ENCODE results near the gene RPS21. TPM values are rescaled to one million over a fixed set of nuclear protein-coding genes. Genes with fewer than 3 reads are reported as not detected.

The RPS21 gene
- total RNA-seq, 1 experiment from 2014 or later: 2,488 TPM

DNA sequence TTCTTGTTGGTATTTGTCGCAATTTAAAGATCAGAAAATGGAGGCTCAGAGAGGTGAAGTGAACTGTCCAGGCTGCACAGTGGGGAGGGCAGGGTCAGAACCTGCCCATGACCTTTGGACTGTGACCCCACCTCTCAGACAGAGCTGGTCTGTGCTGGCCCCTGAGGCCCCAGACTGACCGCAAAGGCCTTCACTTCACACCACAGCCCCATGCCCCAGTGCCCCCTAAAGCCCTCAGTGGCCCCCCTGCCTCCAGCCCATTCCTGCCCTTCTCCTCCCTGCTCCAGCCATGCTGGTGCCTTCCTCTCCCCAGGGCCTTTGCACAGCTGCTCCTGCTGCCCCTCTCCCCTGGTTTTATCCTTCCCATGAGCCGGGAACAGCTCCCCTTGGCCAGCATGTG is 49.8 kb downstream of the RPS21 start:
- intact Hi-C loops (cut with micrococcal nuclease): no loop called here
- no TSS peak for BruUV-seq (replicated peaks)
- no peak overlapping the region for H2AFZ ChIP-seq (ENCODE audit: low read depth, low read length, poor library complexity, severe bottlenecking)
- no peak overlapping the region for H3K27ac ChIP-seq (ENCODE audit: low read depth, low read length)
- no peaks in the 10 kb centered on the region for H3K36me3 ChIP-seq (ENCODE audit: control insufficient read depth in 1 of 2, insufficient read depth in 2 of 2, low read length in 2 of 2)
- no peak overlapping the region for H3K9ac ChIP-seq (ENCODE audit: low read length)
- ChIA-PET RAD21 (ENCODE audit: low non-redundant PET in 1 of 2, low total read pairs in 2 of 2, uncharacterized antibody in 2 of 2, unreplicated experiment in 2 of 2) (no interaction called here), CTCF (no interaction called here), POLR2A (no interaction called here)
- H3K9me2 ChIP-seq (ENCODE audit: insufficient read depth): no peaks in the 10 kb centered on the region
- no peak overlapping the region for H3K4me3 ChIP-seq (replicated peaks in 1 of 2; ENCODE audit: low read depth in 1 of 2, low read length in 2 of 2)
- H3K4me1 ChIP-seq (ENCODE audit: control insufficient read depth in 1 of 2, insufficient read depth in 2 of 2, low read length in 2 of 2): no peaks in the 10 kb centered on the region
- DNase-seq (ENCODE audit: low read depth, low spot score) (no peak), ATAC-seq (no peak)
- H3K79me2 ChIP-seq (ENCODE audit: insufficient read depth, low read length): no peaks in the 10 kb centered on the region
- H3K9me3 ChIP-seq (ENCODE audit: control insufficient read depth in 1 of 2, insufficient read depth in 1 of 2, low read depth in 1 of 2, low read length in 2 of 2): no peaks in the 10 kb centered on the region
- no peak overlapping the region for H3K4me2 ChIP-seq (ENCODE audit: low read length)
- H4K20me1 ChIP-seq (ENCODE audit: insufficient read depth): no peaks in the 10 kb centered on the region
- no peaks in the 10 kb centered on the region for H3K27me3 ChIP-seq (ENCODE audit: insufficient read depth, low read length)
- TF ChIP-seq, protein P1, sequence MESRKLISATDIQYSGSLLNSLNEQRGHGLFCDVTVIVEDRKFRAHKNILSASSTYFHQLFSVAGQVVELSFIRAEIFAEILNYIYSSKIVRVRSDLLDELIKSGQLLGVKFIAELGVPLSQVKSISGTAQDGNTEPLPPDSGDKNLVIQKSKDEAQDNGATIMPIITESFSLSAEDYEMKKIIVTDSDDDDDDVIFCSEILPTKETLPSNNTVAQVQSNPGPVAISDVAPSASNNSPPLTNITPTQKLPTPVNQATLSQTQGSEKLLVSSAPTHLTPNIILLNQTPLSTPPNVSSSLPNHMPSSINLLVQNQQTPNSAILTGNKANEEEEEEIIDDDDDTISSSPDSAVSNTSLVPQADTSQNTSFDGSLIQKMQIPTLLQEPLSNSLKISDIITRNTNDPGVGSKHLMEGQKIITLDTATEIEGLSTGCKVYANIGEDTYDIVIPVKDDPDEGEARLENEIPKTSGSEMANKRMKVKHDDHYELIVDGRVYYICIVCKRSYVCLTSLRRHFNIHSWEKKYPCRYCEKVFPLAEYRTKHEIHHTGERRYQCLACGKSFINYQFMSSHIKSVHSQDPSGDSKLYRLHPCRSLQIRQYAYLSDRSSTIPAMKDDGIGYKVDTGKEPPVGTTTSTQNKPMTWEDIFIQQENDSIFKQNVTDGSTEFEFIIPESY (IDR thresholded peaks at IDR 0.05; ENCODE audit: extremely low read depth, insufficient replicate concordance, low read length): no peak
- no peak for TF ChIP-seq EZH2 (IDR thresholded peaks at IDR 0.05)
- no peak for TF ChIP-seq RAD21 (IDR thresholded peaks at IDR 0.05; ENCODE audit: low read depth)
- TF ChIP-seq, protein P2, sequence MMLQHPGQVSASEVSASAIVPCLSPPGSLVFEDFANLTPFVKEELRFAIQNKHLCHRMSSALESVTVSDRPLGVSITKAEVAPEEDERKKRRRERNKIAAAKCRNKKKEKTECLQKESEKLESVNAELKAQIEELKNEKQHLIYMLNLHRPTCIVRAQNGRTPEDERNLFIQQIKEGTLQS (IDR thresholded peaks at IDR 0.05): no peak
- TF ChIP-seq, protein P3, sequence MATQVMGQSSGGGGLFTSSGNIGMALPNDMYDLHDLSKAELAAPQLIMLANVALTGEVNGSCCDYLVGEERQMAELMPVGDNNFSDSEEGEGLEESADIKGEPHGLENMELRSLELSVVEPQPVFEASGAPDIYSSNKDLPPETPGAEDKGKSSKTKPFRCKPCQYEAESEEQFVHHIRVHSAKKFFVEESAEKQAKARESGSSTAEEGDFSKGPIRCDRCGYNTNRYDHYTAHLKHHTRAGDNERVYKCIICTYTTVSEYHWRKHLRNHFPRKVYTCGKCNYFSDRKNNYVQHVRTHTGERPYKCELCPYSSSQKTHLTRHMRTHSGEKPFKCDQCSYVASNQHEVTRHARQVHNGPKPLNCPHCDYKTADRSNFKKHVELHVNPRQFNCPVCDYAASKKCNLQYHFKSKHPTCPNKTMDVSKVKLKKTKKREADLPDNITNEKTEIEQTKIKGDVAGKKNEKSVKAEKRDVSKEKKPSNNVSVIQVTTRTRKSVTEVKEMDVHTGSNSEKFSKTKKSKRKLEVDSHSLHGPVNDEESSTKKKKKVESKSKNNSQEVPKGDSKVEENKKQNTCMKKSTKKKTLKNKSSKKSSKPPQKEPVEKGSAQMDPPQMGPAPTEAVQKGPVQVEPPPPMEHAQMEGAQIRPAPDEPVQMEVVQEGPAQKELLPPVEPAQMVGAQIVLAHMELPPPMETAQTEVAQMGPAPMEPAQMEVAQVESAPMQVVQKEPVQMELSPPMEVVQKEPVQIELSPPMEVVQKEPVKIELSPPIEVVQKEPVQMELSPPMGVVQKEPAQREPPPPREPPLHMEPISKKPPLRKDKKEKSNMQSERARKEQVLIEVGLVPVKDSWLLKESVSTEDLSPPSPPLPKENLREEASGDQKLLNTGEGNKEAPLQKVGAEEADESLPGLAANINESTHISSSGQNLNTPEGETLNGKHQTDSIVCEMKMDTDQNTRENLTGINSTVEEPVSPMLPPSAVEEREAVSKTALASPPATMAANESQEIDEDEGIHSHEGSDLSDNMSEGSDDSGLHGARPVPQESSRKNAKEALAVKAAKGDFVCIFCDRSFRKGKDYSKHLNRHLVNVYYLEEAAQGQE (IDR thresholded peaks at IDR 0.05; ENCODE audit: low read depth): no peak
- TF ChIP-seq EZH2phosphoT487 (IDR thresholded peaks at IDR 0.05; ENCODE audit: borderline replicate concordance): no peak
- no peak for TF ChIP-seq CBX3 (IDR thresholded peaks at IDR 0.05; ENCODE audit: low read depth)
- TF ChIP-seq ELF1 (IDR thresholded peaks at IDR 0.05; ENCODE audit: borderline replicate concordance, low read depth): no peak
- TF ChIP-seq, protein P4, sequence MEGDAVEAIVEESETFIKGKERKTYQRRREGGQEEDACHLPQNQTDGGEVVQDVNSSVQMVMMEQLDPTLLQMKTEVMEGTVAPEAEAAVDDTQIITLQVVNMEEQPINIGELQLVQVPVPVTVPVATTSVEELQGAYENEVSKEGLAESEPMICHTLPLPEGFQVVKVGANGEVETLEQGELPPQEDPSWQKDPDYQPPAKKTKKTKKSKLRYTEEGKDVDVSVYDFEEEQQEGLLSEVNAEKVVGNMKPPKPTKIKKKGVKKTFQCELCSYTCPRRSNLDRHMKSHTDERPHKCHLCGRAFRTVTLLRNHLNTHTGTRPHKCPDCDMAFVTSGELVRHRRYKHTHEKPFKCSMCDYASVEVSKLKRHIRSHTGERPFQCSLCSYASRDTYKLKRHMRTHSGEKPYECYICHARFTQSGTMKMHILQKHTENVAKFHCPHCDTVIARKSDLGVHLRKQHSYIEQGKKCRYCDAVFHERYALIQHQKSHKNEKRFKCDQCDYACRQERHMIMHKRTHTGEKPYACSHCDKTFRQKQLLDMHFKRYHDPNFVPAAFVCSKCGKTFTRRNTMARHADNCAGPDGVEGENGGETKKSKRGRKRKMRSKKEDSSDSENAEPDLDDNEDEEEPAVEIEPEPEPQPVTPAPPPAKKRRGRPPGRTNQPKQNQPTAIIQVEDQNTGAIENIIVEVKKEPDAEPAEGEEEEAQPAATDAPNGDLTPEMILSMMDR (IDR thresholded peaks at IDR 0.05 in 2 of 3, conservative IDR thresholded peaks at IDR 0.05 in 1 of 3; ENCODE audit: borderline replicate concordance in 1 of 3, insufficient read depth in 1 of 3, low read depth in 2 of 3, low read length in 2 of 3): no peak
- no peak for TF ChIP-seq SIN3A (IDR thresholded peaks at IDR 0.05; ENCODE audit: low read depth)
- TF ChIP-seq ZFX (IDR thresholded peaks at IDR 0.05): no peak
- no peak for TF ChIP-seq CEBPB (IDR thresholded peaks at IDR 0.05; ENCODE audit: low read depth)
- no peak for TF ChIP-seq ZNF274 (IDR thresholded peaks at IDR 0.05; ENCODE audit: low read depth, low read length)
- TF ChIP-seq POLR2A (IDR thresholded peaks at IDR 0.05; ENCODE audit: borderline replicate concordance, extremely low read depth, insufficient read depth, insufficient read length): no peak
- no peak for TF ChIP-seq JUND (IDR thresholded peaks at IDR 0.05)
- TF ChIP-seq SRF (IDR thresholded peaks at IDR 0.05; ENCODE audit: low read depth): no peak
- TF ChIP-seq, protein P5, sequence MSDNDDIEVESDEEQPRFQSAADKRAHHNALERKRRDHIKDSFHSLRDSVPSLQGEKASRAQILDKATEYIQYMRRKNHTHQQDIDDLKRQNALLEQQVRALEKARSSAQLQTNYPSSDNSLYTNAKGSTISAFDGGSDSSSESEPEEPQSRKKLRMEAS (IDR thresholded peaks at IDR 0.05): no peak
- TF ChIP-seq YY1 (IDR thresholded peaks at IDR 0.05; ENCODE audit: extremely low read depth, insufficient replicate concordance, low read depth, low read length): no peak
- TF ChIP-seq EGR1 (IDR thresholded peaks at IDR 0.05; ENCODE audit: low read depth): no peak
- no peak for TF ChIP-seq TCF7L2 (IDR thresholded peaks at IDR 0.05; ENCODE audit: borderline replicate concordance, extremely low read depth, insufficient read depth, insufficient read length)

Measured in HCT116 (cell line).